Urothelium cell line (cell line): ENCODE data around the gene ARF6.
"Not testable (repeated sequence)": the region's sequence is repeated elsewhere in the genome, so short reads cannot be mapped to it uniquely, and the experiment has no call there.

ENCODE experiments used
- DNase-seq: peaks from one replicate; pipeline ENCODE4 v3.0.0; 2011; ENCODE audit warnings: low spot score, mixed read lengths
- FAIRE-seq: peaks from 2 replicates; lab custom pipeline; 2011; peaks lifted over from hg19 to GRCh38; lab: Jason Lieb, UNC

Gene ARF6

DNA sequence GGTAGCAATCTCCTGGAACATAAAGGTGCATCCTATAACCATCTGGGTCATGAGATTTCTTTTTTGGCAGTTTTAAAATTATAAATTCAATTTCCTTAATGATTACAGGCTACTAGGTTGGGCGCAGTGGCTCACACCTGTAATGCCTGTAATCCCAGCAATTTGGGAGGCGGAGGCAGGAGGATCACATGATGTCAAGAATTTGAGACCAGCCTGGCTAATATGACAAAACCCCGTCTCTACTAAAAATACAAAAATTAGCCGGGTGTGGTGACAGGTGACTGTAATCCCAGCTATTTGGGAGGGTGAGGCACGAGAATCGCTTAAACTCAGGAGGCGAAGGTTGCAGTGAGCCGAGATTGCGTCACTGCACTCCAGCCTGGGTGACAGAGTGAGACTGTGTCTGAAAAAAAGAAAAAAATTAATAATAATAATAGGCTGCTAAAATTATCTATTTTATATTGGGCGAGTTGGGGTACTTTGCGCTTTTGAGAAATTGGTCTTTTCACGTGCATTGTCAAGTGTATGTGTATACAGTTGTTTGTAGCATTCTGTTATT lies 17.2 kb upstream of the ARF6 start:
- FAIRE-seq, result no peak
- no peak for DNase-seq

DNA sequence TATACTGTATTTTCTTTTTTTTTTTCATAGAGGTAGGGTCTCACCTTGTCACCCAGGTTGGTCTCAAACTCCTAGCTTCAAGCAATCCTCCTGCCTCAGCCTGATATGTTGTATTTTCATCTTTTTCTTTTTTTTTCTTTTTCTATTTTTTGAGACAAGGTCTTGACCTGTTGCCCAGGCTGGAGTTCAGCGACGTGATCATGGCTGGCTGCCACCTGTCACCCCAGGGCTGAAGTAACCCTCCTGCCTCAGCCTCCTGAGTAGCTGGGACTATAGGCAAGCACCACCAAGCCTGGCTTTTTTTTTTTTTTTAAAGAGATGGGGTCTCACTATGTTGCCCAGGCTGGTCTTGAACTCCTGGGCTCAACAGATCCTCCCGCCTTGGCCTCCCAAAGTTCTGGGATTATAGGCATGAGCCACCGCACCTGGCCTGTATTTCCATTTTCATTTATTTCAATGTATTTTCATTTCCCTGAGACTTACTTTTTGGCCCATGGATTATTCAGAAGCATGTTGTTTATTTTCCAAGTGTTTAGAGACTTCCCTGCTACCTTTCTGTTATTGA lies 16.2 kb upstream of the ARF6 start:
- DNase-seq, result no peak
- FAIRE-seq, result no peak

DNA sequence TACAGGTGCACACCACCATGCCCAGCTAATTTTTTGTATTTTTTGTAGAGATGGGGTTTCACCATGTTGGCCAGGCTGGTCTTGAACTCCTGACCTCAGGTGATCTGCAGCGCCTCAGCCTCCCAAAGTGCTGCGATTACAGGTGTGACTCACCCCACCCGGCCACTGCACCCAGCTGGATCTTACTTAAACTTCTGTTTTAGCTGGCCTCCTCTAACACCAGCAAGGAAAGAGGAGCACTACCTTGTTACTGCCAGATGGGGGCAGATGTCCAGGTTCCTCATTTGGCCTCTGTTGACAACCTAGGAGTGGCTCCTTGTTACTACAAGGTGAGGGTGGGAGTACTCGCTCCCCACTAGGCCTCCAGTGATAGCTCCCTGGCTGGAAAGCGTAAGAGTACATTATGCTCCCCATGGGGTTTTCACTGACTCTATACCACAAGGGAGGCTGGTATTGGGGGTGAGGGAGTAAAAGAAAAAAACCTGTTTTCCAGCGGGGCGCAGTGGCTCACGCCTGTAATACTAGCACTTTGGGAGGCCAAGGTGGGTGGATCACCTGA lies 13.2 kb upstream of the ARF6 start:
- FAIRE-seq (no peak), DNase-seq (peak; percentile 82)

DNA sequence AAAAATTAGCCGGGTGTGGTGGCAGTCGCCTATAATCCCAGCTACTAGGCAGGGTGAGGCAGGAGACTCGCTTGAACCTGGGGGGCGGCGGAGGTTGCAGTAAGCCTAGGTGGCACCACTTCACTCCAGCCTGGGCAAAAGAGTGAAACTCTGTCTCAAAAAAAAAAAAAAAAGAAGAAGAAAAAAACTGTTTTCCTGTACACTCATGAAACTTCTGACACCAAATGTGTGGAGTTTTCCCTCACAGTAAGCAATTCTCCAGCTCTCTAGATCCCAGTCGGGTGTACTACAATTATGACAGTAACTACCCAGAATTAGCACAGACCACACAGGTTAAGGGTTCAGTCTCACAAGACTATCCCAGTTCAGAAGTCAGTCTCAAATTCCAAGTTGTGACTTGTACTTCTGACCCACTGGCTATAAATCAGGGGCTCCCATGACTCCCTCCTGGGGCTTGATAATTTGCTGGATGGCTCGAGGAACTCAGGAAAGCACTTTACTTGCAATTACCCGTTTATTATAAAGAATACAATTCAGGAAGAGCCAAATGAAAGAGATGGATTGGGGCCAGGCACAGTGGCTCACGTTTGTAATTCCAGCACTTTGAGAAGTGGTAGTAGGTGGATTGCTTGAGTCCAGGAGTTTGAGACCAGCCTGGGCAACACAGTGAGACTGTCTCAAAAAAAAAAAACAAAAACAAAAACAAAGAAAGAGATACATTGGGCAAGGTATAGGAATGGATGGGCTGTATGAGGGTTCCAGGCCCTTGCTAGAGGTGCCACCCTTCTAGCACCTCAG lies 12.4 kb upstream of the ARF6 start:
- DNase-seq, result no peak
- no peak for FAIRE-seq

DNA sequence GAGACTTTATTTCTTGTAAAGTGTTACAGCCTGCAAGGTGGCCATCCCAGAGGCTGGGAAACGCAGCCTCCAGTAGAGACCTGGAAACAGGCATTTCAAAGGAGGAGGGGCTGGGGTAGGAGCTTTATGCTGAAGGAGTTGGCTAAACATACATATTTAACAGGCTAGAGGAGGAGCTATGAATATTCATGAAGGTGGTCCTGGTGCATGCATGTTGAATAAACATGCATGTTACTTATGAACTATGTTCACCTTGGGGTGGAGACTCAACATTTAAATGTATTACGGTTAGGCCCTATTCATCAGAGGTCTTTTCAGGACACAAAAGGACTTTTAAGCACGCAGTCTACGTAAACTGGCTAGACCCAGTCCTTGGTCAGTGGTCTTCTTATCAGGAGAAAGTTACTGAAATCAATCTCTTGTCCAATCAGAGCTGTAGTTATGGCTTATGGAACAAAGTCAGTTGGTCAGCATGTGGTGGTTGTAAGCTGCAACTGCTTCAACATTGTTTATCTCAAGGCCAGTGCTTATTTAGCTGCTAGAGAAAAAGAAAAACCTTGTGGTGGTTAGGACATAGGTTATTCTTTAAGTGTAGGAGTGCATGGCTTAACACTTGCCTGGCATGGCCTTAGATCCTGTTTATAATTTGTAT lies 11.4 kb upstream of the ARF6 start:
- DNase-seq (no peak), FAIRE-seq (no peak)

DNA sequence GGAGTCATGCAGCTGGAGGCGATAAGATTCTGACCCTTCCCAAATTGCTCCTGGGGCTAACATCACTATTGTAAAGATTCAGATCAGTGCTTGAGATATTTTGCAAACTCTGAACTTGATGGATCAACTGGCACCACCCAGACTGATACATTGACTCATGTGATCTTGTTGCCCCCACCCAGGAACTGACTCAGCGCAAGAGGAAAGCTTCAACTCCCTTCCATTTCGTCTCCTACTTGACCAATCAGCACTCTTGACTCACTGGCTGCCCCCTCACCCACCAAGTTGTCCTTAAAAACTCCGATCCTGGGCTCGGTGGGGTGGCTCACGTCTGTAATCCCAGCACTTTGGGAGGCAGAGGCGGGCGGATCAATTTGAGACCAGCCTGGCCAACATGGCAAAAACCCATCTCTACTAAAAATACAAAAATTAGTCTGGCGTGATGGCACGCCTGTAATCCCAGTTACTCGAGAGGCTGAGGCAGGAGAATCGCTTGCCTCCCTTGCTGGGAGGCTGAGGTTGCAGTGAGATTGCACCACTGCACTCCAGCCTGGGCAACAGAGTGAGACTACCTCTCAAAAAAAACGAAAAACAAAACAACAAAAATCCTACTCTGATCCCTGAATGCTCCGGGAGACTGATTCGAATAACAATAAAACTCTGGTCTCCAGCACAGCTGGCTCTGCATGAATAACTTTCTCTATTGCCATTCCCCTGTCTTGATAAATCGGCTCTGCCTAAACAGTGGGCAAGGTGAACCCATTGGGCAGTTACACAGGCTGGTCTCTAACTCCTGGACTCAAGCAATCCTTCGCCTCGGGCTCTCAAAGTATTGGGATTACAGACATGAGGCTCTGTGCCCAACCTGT lies 9.8 kb upstream of the ARF6 start:
- no peak for FAIRE-seq
- DNase-seq, result no peak

DNA sequence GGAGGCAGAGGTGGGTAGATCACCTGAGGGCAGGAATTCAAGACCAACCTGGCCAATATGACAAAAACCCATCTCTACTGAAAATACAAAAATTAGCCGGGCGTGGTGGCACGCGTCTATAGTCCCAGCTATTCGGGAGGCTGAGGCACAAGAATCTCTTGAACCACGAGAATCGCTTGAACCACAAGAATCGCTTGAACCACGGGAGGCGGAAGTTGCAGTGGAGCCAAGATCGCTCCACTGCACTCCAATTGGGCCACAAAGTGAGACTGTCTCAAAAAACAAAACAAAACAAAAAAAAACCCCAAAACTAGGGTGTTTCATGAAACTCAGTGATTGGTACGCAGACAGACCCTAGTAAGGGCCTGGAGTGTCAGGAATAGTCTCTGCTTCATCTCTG lies 6.4 kb upstream of the ARF6 start:
- no peak for FAIRE-seq
- DNase-seq, result no peak

DNA sequence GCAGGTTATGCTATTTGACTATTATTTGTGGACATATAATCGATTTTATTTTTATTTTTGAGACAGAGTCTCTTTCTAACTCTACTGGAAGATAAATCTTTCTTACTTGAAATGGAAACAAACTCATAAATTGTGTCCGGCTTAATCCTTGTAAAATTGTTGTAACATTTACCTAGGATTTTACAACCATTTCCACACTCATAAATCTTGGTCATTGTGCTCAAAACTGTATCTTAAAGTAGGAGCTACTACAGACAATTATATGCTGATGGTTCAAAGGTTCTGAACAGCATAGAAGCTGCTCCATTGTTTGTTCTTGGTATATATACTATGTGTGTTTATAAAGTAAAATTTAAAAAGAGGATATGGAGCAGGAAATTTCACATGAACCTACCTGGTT lies 4.6 kb upstream of the ARF6 start:
- FAIRE-seq (no peak), DNase-seq (no peak)

DNA sequence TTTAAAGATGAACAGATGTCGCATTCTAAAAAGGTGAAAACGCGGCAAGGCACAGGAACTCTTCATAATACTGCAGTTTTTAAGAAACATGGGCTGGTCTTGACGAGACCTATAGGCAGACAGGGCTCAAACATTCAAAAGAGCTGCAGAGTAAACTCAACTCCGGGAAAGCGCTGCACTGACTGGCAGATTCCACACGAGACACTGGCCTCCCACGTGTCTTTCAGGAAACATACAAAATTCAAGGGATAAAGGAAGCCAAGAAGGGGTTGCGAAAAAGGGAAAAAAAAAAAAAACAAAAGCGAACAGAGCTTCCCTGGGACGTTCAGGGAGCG lies 614 bp upstream of the ARF6 start:
- peak; percentile 87 for DNase-seq
- no peak for FAIRE-seq

DNA sequence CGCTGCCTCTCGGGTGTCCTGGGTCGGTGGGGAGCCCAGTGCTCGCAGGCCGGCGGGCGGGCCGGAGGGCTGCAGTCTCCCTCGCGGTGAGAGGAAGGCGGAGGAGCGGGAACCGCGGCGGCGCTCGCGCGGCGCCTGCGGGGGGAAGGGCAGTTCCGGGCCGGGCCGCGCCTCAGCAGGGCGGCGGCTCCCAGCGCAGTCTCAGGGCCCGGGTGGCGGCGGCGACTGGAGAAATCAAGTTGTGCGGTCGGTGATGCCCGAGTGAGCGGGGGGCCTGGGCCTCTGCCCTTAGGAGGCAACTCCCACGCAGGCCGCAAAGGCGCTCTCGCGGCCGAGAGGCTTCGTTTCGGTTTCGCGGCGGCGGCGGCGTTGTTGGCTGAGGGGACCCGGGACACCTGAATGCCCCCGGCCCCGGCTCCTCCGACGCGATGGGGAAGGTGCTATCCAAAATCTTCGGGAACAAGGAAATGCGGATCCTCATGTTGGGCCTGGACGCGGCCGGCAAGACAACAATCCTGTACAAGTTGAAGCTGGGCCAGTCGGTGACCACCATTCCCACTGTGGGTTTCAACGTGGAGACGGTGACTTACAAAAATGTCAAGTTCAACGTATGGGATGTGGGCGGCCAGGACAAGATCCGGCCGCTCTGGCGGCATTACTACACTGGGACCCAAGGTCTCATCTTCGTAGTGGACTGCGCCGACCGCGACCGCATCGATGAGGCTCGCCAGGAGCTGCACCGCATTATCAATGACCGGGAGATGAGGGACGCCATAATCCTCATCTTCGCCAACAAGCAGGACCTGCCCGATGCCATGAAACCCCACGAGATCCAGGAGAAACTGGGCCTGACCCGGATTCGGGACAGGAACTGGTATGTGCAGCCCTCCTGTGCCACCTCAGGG lies 679 bp downstream of the ARF6 start:
- FAIRE-seq, result peak; percentile 91

DNA sequence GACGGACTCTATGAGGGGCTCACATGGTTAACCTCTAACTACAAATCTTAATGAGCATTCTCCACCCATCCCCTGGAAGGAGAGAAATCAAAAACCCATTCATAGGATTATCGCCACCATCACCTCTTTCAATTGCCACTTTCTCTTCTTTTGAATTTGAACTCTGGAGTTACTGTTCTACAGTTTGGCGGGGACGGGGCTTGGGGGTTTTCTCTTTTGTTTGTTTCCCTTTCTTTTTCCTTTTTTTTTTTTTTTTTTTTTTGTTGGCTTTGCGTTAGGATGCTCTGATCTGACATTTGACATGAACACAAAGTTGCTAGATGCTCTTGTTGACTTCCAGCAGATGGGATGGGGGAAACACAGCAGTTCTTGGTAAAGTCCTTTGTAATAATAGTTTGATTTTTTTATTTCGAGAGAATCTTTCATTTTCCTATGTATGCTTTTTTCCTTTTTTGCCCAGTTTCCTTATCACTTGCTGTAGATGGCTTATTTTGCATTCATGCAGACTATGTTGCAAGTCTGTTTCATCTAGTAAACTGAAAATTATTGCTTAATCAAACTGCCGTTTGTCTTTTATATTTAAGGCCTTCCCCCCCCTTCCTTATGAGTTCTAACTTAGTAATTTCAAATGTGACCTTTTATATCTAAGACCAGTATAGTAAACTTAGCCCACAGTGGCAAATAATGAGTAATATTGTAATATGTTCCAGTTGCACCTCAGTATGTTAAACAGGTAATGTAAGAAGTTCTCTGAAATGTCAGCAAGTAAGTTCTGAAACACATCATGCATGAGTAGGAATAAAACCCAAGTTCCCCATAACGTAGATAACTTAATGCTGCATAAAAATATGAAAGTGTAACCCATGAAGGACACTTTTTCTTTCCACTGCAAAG lies 1.6 kb downstream of the ARF6 start:
- not testable (repeated sequence) for DNase-seq, FAIRE-seq

More for the DNA sequence above, 679 bp downstream of the ARF6 start:
- DNase-seq, result peak; percentile 75

DNA sequence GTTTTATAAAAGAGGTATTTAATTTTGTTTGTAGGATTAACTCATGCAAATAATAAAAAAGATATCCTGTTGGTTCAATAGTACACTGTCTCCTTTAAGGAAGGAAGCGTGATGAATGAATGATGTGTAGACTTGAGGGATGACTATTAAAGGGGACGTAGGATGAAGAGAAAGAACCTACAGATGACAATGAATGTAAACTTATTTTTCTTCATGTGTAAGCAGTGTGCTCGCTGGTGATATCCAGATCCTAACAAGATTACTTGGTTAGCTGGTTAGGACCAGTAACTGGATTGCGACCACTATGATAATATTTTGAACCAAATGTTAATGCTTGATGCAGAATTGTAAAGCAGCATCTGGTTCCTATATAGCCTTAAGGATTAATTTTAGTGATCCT lies 2.6 kb downstream of the ARF6 start:
- FAIRE-seq, result no peak
- DNase-seq, result no peak

DNA sequence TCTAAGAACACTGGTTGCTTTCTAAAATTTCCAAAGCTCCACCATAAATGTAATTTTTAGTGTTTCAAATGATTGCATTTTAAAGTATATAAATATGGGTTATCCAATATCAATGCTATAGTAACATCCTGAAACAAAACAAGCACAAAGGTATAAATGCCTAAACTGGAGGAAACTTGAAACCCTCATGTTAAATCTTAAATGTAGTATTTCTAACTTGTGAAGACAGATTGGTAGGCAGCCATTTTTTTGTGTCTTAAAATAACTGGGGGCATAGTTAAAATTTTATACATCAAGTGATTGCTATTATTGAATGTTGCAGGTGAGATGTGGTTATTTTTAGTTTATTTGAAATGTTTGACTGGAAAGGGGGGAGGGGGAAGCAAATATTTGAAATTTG lies 3.4 kb downstream of the ARF6 start:
- FAIRE-seq, DNase-seq: not testable (repeated sequence)

DNA sequence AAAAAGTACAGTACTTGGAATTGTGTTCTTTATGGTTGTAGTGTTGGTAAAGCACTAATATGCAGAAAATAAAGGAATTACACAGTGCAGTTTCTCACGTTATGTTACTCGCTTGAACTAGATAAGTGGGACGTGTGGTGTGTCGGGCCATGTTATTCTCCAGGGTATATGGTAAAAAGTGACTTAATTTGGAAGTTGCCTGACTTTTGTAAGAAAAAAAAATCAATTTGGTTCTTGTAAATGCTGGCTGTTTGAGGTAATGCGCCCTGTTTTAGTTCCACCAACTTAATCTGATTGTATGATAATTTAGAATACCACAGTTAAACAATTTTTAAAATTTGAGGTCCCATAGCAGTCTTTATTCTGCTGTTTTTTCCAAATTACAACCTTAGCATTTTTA lies 4.1 kb downstream of the ARF6 start:
- DNase-seq (no peak), FAIRE-seq (no peak)

DNA sequence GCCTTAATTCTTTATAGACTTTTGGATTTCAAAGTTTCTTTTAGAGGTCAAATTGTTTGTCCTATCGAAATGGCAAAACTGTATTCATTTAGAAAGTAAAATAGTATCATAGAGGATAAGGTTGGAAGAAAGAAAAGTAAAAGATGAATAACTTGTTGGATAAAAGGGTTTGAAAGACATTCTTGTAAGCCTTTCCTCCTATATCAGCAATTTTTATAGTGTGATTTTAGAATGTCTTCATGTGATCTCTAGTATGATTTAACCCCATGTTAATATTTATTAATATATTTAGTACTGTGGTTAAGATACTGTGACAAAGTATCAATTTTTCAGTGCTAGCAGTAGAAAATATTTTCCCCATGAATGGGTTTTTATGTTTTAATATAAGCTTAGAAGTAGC lies 4.5 kb downstream of the ARF6 start:
- FAIRE-seq, result no peak
- DNase-seq, result no peak

DNA sequence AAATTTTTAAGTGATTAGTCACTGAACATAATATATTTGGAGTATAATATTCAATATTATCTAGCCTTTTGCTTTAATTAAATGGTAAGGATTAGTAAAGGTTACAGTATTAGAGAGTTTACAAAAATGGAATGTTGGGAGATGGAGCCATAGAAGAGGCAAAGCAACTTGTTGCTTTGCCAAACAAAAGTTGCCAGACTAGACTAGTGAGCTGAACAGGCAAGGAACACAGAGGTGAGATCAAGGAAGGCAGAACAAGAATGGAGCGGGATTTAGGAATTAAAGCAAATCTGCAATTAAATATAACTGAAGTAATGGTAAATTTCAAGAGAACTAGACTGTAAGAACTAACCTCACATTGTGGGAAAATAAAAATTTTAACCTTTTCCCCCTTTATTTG lies 5.1 kb downstream of the ARF6 start:
- DNase-seq, result no peak
- FAIRE-seq, result no peak

DNA sequence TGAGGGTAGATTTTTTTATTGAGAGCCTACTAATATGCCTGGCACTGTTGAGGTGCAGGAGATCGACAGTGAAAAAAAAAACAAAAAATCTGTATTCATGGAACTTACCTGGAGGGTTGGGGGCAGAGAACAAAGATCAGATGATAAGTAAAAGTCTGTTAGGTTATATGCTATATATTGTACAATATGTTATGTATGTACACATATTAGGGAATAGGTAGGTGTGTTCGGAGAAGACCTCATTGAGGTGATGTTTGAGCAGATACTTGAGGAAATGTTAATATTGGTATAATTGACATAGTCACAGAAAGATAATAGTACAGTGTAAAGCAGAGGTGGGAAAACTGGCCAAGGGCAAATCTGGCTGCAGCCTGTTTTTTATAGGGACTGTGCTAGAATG lies 5.6 kb downstream of the ARF6 start:
- DNase-seq, result no peak
- FAIRE-seq, result no peak

DNA sequence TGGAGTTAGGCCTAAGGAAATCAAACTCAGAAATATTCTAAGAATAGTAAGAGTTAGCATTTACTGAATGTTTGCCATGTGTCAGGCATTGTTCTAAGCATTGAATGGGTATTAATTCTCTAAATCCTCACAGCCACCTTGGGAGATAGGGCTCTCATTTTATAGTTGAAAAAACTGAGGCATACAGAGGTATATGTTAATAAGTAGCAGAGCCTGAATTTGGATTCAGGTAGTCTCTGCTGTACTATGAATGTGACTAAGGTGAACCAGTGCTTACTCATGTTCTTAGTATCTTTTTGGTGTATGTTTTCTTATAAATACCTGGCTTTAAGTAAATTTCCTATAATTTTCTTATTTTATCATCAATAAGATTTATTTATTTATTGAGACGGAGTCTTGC lies 8.1 kb downstream of the ARF6 start:
- no peak for DNase-seq
- FAIRE-seq, result no peak
